Neural progenitor cell (in vitro differentiated cells): ENCODE measurements around the gene HMCN1. TPM values are rescaled to one million over a fixed set of nuclear protein-coding genes. Genes with fewer than 3 reads are reported as not detected.

Source experiments
- DNase-seq: peaks from one replicate; pipeline ENCODE4 v3.0.0-alpha.2; 2016; ENCODE audit warnings: low spot score
- H2AFZ ChIP-seq: fragments of 200-600 bp; sonication (generic); replicated peaks from 2 replicates; pipeline ENCODE4 v1.6.1; 2016; ENCODE audit warnings: antibody characterized with exemption
- H3F3A ChIP-seq: fragments of 200-600 bp; sonication (generic); 2 replicates; pipeline ENCODE4 v1.6.1; 2016; ENCODE audit warnings: antibody characterized with exemption, low read depth
- H3K27ac ChIP-seq: fragments of 200-600 bp; sonication (generic); 2 replicates; pipeline ENCODE4 v1.5.1; 2016; ENCODE audit warnings: mild to moderate bottlenecking
- H3K27me3 ChIP-seq: fragments of 200-600 bp; sonication (generic); 2 replicates; pipeline ENCODE4 v1.6.1; 2016; ENCODE audit warnings: mild to moderate bottlenecking, moderate library complexity
- H3K36me3 ChIP-seq: fragments of 200-600 bp; sonication (generic); 2 replicates; pipeline ENCODE4 v1.5.1; 2016
- H3K4me1 ChIP-seq: fragments of 200-600 bp; sonication (generic); 2 replicates; pipeline ENCODE4 v1.6.1; 2016; ENCODE audit warnings: mixed run types
- H3K4me2 ChIP-seq: fragments of 200-600 bp; sonication (generic); 2 replicates; pipeline ENCODE4 v1.6.1; 2016
- H3K4me3 ChIP-seq: fragments of 200-600 bp; sonication (generic); 2 replicates; pipeline ENCODE4 v1.5.1; 2016
- H3K79me2 ChIP-seq: fragments of 200-600 bp; sonication (generic); 2 replicates; pipeline ENCODE4 v1.6.1; 2016; ENCODE audit warnings: low read depth
- H3K9ac ChIP-seq: fragments of 200-600 bp; sonication (generic); 2 replicates; pipeline ENCODE4 v1.6.1; 2016
- H3K9me3 ChIP-seq: fragments of 200-600 bp; sonication (generic); 2 replicates; pipeline ENCODE4 v1.5.1; 2016; ENCODE audit warnings: low read depth
- H4K20me1 ChIP-seq: fragments of 200-600 bp; sonication (generic); 2 replicates; pipeline ENCODE4 v1.6.1; 2016; ENCODE audit warnings: low read depth
- H3K27ac Mint-ChIP-seq: 3 replicates; pipeline ENCODE4 v1.8.0; 2021; ENCODE audit warnings: mixed read lengths
- H3K27me3 Mint-ChIP-seq: 2 replicates; pipeline ENCODE4 v1.8.0; 2022; ENCODE audit warnings: low read depth, mild to moderate bottlenecking, inconsistent platforms, moderate library complexity, mixed read lengths; ENCODE audit not compliant: insufficient read depth
- H3K36me3 Mint-ChIP-seq: 3 replicates; pipeline ENCODE4 v1.8.0; 2021; ENCODE audit warnings: mixed read lengths
- H3K4me1 Mint-ChIP-seq: 3 replicates; pipeline ENCODE4 v1.8.0; 2021; ENCODE audit warnings: mixed read lengths
- H3K4me3 Mint-ChIP-seq: 3 replicates; pipeline ENCODE4 v1.8.0; 2021; ENCODE audit warnings: mild to moderate bottlenecking, moderate library complexity, mixed read lengths
- H3K9me3 Mint-ChIP-seq: 3 replicates; pipeline ENCODE4 v1.8.0; 2020; ENCODE audit warnings: mixed read lengths
- CTCF ChIP-seq: fragments of 200-600 bp; sonication (generic); IDR thresholded peaks from 2 replicates; pipeline ENCODE4 v1.5.1; 2017; ENCODE audit warnings: antibody characterized with exemption, mild to moderate bottlenecking
- EZH2 ChIP-seq: fragments of 200-600 bp; sonication (generic); IDR thresholded peaks from 2 replicates; pipeline ENCODE4 v1.6.1; 2017; ENCODE audit warnings: antibody characterized with exemption, mild to moderate bottlenecking, moderate library complexity
- EZH2phosphoT487 ChIP-seq: fragments of 200-600 bp; sonication (generic); IDR thresholded peaks from 2 replicates; pipeline ENCODE4 v1.6.1; 2017; ENCODE audit warnings: antibody characterized with exemption
- total RNA-seq: library from RNA; depleted of rRNA; stranded (reverse); fragments of >200 nt; gene quantifications from 2 replicates; pipeline ENCODE4 v1.2.3, GENCODE V29; 2015; ENCODE audit warnings: low replicate concordance

The HMCN1 gene
- total RNA-seq, 1 donor from 2014 or later = 26.4 TPM

- H3K9ac ChIP-seq = no peak overlapping the region
- no peak overlapping the region for H3K27ac ChIP-seq
- no peaks in the 10 kb centered on the region for H4K20me1 ChIP-seq
- no peak overlapping the region for H3K4me3 ChIP-seq
- no peaks in the 10 kb centered on the region for H3K9me3 ChIP-seq
- no peak overlapping the region for H2AFZ ChIP-seq
- Mint-ChIP-seq H3K9me3 (no peaks in the 10 kb centered on the region), H3K36me3 (no peaks in the 10 kb centered on the region), H3K4me1 (no peaks in the 10 kb centered on the region), H3K27ac (no peak overlapping the region), H3K4me3 (no peak overlapping the region), H3K27me3 (no peaks in the 10 kb centered on the region)
- TF ChIP-seq EZH2phosphoT487 (no peak), CTCF (no peak), EZH2 (no peak)
- H3K4me1 ChIP-seq = no peaks in the 10 kb centered on the region
- H3K27me3 ChIP-seq = no peaks in the 10 kb centered on the region
- H3K79me2 ChIP-seq = no peaks in the 10 kb centered on the region
- no peak overlapping the region for H3K4me2 ChIP-seq
- DNase-seq = no peak
- no peaks in the 10 kb centered on the region for H3K36me3 ChIP-seq
- no peaks in the 10 kb centered on the region for H3F3A ChIP-seq
These were observed 502.7 kb downstream of the HMCN1 start for GRCh38 chr1:186236921-186237320.

- H3K9me3 ChIP-seq = no peaks in the 10 kb centered on the region
- DNase-seq = no peak
- Mint-ChIP-seq H3K4me3 (no peak overlapping the region), H3K4me1 (no peaks in the 10 kb centered on the region), H3K9me3 (no peaks in the 10 kb centered on the region), H3K27ac (no peak overlapping the region), H3K27me3 (peaks cover 2% of the 10 kb centered on the region), H3K36me3 (no peaks in the 10 kb centered on the region)
- no peaks in the 10 kb centered on the region for H3K27me3 ChIP-seq
- no peaks in the 10 kb centered on the region for H3F3A ChIP-seq
- H3K9ac ChIP-seq = no peak overlapping the region
- no peak overlapping the region for H3K27ac ChIP-seq
- no peak for TF ChIP-seq CTCF
- TF ChIP-seq EZH2phosphoT487 = no peak
- no peak for TF ChIP-seq EZH2
- H3K4me1 ChIP-seq = no peaks in the 10 kb centered on the region
- H3K36me3 ChIP-seq = no peaks in the 10 kb centered on the region
- H4K20me1 ChIP-seq = no peaks in the 10 kb centered on the region
- no peak overlapping the region for H3K4me2 ChIP-seq
- H3K4me3 ChIP-seq = no peak overlapping the region
- no peak overlapping the region for H2AFZ ChIP-seq
- H3K79me2 ChIP-seq = no peaks in the 10 kb centered on the region
These were observed 505.0 kb downstream of the HMCN1 start for GRCh38 chr1:186239171-186239570.

- Histone ChIP-seq H3K27me3 (no peaks in the 10 kb centered on the region), H3K4me1 (no peaks in the 10 kb centered on the region), H3K79me2 (no peaks in the 10 kb centered on the region), H3K9ac (no peak overlapping the region), H2AFZ (no peak overlapping the region), H3K27ac (no peak overlapping the region), H3K36me3 (no peaks in the 10 kb centered on the region), H3K9me3 (no peaks in the 10 kb centered on the region), H3K4me2 (no peak overlapping the region), H3F3A (no peaks in the 10 kb centered on the region), H3K4me3 (no peak overlapping the region), H4K20me1 (no peaks in the 10 kb centered on the region)
- no peak for DNase-seq
- no peak for TF ChIP-seq CTCF
- no peak for TF ChIP-seq EZH2phosphoT487
- no peak for TF ChIP-seq EZH2
- H3K27ac Mint-ChIP-seq = no peak overlapping the region
- H3K4me3 Mint-ChIP-seq = no peak overlapping the region
- H3K27me3 Mint-ChIP-seq = peaks cover 2% of the 10 kb centered on the region
- no peaks in the 10 kb centered on the region for H3K9me3 Mint-ChIP-seq
- no peaks in the 10 kb centered on the region for H3K4me1 Mint-ChIP-seq
- no peaks in the 10 kb centered on the region for H3K36me3 Mint-ChIP-seq
These were observed 506.2 kb downstream of the HMCN1 start for GRCh38 chr1:186240436-186240835.
